Measurements from ENCODE around the gene USP5. TPM values are rescaled to one million over a fixed set of nuclear protein-coding genes. Genes with fewer than 3 reads are reported as not detected.

USP5 gene
- total RNA-seq, 1 experiment from 2014 or later, result 230 TPM

DNA sequence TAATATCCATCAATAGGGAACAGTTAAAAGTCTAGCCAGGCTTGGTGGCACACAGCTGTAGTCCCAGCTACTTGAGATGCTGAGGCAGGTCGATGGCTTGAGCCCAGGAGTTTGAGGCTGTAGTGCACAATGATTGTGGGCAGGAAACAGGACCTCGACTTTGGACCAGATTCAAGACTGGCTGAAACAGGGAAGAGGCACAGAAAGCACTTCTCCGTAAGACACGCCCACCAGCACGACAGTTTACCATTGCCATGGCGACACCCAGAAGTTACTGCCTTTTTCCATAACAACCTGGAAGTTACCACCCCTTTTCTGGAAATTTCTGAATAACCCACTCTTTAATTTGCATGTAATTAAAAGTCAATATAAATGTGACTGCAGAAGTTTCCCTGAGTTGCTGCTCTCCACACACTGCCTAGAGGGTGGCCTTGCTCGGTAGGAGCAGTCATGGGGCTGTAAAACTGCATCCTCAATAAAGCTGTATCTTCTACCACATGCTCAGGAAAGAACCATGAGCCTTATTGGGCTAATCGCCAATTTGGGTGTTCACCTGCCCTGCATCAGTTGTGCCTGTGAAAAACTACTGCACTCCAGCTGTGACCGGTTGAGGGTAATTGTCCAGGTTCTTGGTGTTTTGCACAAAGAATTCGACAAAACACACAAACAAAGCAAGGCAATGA lies 48.0 kb downstream of the USP5 start:
- DNase-seq, result peak in 1 of 2 experiments; percentile 53

DNA sequence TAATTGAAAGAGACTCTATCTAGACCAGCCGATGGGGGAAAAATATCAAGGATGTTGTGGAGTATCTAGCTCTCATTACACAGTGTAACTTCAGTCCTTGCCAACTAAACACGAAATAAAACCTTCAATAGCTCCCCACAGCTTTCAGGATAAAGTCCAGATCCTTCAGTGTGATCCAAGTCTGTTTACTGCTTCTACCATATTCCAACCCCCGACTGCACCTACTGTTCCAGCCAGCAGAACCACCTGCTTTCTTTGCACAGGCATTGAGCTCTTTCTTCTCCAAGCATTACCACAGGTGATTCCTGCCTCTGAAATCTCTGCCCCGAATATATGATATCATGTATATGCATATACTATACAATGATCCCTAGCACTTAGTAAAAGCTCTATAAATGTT lies 50.5 kb downstream of the USP5 start:
- Mint-ChIP-seq H3K4me3 (ENCODE audit: unreplicated experiment) (no peak overlapping the region), H3K27ac (ENCODE audit: unreplicated experiment) (peak overlapping the region; percentile 21), H3K27me3 (ENCODE audit: insufficient read depth, unreplicated experiment) (no peaks in the 10 kb centered on the region), H3K4me1 (ENCODE audit: low read depth, unreplicated experiment) (peaks cover 14% of the 10 kb centered on the region), H3K36me3 (ENCODE audit: insufficient read depth, unreplicated experiment) (no peaks in the 10 kb centered on the region), H3K9me3 (ENCODE audit: unreplicated experiment) (no peaks in the 10 kb centered on the region)
- no TSS peak for BruUV-seq (replicated peaks)
- Histone ChIP-seq H3K4me1 (peaks cover 20% of the 10 kb centered on the region), H3K27me3 (replicated peaks; ENCODE audit: control insufficient read depth, insufficient read depth, low read length) (no peaks in the 10 kb centered on the region), H3K4me3 (ENCODE audit: low read depth, low read length) (no peak overlapping the region), H3K9me3 (no peaks in the 10 kb centered on the region), H3K36me3 (ENCODE audit: control insufficient read depth, insufficient read depth, low read length) (no peaks in the 10 kb centered on the region)
- CTCF ChIA-PET, result interaction anchor here (1.3 to 2.0 kb wide), 3 partner anchors 11 to 33 kb away, joined by 3 to 8 read pairs (median 8); partner anchors contain the start of gene SPSB2
- POLR2A ChIA-PET, result no interaction called here
- no peak for DNase-seq
- TF ChIP-seq, protein P1, sequence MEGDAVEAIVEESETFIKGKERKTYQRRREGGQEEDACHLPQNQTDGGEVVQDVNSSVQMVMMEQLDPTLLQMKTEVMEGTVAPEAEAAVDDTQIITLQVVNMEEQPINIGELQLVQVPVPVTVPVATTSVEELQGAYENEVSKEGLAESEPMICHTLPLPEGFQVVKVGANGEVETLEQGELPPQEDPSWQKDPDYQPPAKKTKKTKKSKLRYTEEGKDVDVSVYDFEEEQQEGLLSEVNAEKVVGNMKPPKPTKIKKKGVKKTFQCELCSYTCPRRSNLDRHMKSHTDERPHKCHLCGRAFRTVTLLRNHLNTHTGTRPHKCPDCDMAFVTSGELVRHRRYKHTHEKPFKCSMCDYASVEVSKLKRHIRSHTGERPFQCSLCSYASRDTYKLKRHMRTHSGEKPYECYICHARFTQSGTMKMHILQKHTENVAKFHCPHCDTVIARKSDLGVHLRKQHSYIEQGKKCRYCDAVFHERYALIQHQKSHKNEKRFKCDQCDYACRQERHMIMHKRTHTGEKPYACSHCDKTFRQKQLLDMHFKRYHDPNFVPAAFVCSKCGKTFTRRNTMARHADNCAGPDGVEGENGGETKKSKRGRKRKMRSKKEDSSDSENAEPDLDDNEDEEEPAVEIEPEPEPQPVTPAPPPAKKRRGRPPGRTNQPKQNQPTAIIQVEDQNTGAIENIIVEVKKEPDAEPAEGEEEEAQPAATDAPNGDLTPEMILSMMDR (IDR thresholded peaks at IDR 0.05; ENCODE audit: insufficient read depth in 1 of 2, low read depth in 1 of 2, low read length in 1 of 2, severe bottlenecking in 1 of 2, unreplicated experiment in 1 of 2), result no peak
- intact Hi-C loops (cut with micrococcal nuclease; ENCODE audit: unreplicated experiment), result no loop called here

More for the DNA sequence above, 48.0 kb downstream of the USP5 start:
- Histone ChIP-seq H3K9me3 (no peaks in the 10 kb centered on the region), H3K36me3 (ENCODE audit: control insufficient read depth, insufficient read depth, low read length) (no peaks in the 10 kb centered on the region), H3K4me3 (ENCODE audit: low read depth, low read length) (no peak overlapping the region), H3K4me1 (peaks cover 16% of the 10 kb centered on the region), H3K27me3 (replicated peaks; ENCODE audit: control insufficient read depth, insufficient read depth, low read length) (no peaks in the 10 kb centered on the region)
- ChIA-PET POLR2A (no interaction called here), CTCF (no interaction called here)
- Mint-ChIP-seq H3K27me3 (ENCODE audit: insufficient read depth, unreplicated experiment) (no peaks in the 10 kb centered on the region), H3K36me3 (ENCODE audit: insufficient read depth, unreplicated experiment) (no peaks in the 10 kb centered on the region), H3K27ac (ENCODE audit: unreplicated experiment) (no peak overlapping the region), H3K4me1 (ENCODE audit: low read depth, unreplicated experiment) (peaks cover 14% of the 10 kb centered on the region), H3K4me3 (ENCODE audit: unreplicated experiment) (no peak overlapping the region), H3K9me3 (ENCODE audit: unreplicated experiment) (no peaks in the 10 kb centered on the region)
- no TSS peak for BruUV-seq (replicated peaks)
- TF ChIP-seq, protein P1 (IDR thresholded peaks at IDR 0.05; ENCODE audit: insufficient read depth in 1 of 2, low read depth in 1 of 2, low read length in 1 of 2, severe bottlenecking in 1 of 2, unreplicated experiment in 1 of 2), result no peak
- intact Hi-C loops (cut with micrococcal nuclease; ENCODE audit: unreplicated experiment), result no loop called here

DNA sequence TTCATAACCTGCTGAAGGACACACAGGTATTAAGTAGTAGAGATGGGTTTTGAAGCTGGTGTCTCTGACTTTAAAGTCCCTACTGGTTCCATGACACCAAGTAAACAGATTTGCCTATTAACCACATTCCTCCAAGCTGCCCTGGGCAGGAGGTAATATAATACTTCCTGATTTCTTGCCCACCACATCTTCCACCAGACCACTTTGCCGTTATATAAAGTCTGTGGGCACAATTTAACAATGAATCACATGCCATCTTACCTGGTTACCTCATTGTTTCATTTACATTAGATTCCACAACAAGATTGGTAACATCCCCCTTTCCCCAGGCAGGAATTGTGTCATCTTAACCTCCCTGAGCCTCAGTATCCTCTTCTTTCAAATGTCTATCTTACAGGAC lies 51.8 kb downstream of the USP5 start:
- no peaks in the 10 kb centered on the region for H3K36me3 ChIP-seq (ENCODE audit: control insufficient read depth, insufficient read depth, low read length)
- H3K27me3 ChIP-seq (replicated peaks; ENCODE audit: control insufficient read depth, insufficient read depth, low read length), result no peaks in the 10 kb centered on the region
- no peaks in the 10 kb centered on the region for H3K9me3 ChIP-seq
- H3K36me3 Mint-ChIP-seq (ENCODE audit: insufficient read depth, unreplicated experiment), result no peaks in the 10 kb centered on the region
- TF ChIP-seq, protein P1 (IDR thresholded peaks at IDR 0.05; ENCODE audit: insufficient read depth in 1 of 2, low read depth in 1 of 2, low read length in 1 of 2, severe bottlenecking in 1 of 2, unreplicated experiment in 1 of 2), result no peak
- H3K27ac Mint-ChIP-seq (ENCODE audit: unreplicated experiment), result no peak overlapping the region
- no peak overlapping the region for H3K4me3 ChIP-seq (ENCODE audit: low read depth, low read length)
- BruUV-seq (replicated peaks), result no TSS peak
- ChIA-PET POLR2A (interaction anchor here (1.2 kb wide), 1 partner anchor 13 kb away, joined by 5 read pairs; no protein-coding TSS in a partner anchor), CTCF (interaction anchor here (2.0 to 2.3 kb wide), 2 partner anchors 31 to 35 kb away, joined by 8 to 10 read pairs; partner anchors contain the start of gene SPSB2)
- peaks cover 20% of the 10 kb centered on the region for H3K4me1 ChIP-seq
- H3K27me3 Mint-ChIP-seq (ENCODE audit: insufficient read depth, unreplicated experiment), result no peaks in the 10 kb centered on the region
- no peak overlapping the region for H3K4me3 Mint-ChIP-seq (ENCODE audit: unreplicated experiment)
- DNase-seq, result no peak
- intact Hi-C loops (cut with micrococcal nuclease; ENCODE audit: unreplicated experiment), result loop anchor here (1.0 kb wide), 3 partner anchors 11 to 30 kb away; partner anchors contain the start of genes ENO2 and SPSB2
- H3K4me1 Mint-ChIP-seq (ENCODE audit: low read depth, unreplicated experiment), result peaks cover 14% of the 10 kb centered on the region
- no peaks in the 10 kb centered on the region for H3K9me3 Mint-ChIP-seq (ENCODE audit: unreplicated experiment)

Data from Caco-2 (cell line).